Measurements from ENCODE around the gene PIK3C2G. TPM values are rescaled to one million over a fixed set of nuclear protein-coding genes. Genes with fewer than 3 reads are reported as not detected.

The PIK3C2G gene
- polyA plus RNA-seq, 3 donors, result not detected

GRCh38 chr12:18620986-18621385, 359.7 kb downstream of the PIK3C2G start:
- H4K20me1 ChIP-seq (ENCODE audit: insufficient read depth, low read length), result no peaks in the 10 kb centered on the region
- no peak overlapping the region for H3K27ac Mint-ChIP-seq
- DNase-seq, result no peak
- no peaks in the 10 kb centered on the region for H3K79me2 ChIP-seq (ENCODE audit: insufficient read depth, low read length)
- intact Hi-C loops (cut with micrococcal nuclease), result no loop called here
- no peak overlapping the region for H3K27ac ChIP-seq (ENCODE audit: low read depth in 1 of 2, low read length in 2 of 2)
- no peaks in the 10 kb centered on the region for H3K27me3 ChIP-seq (ENCODE audit: control insufficient read depth in 2 of 2, insufficient read depth in 2 of 2, low read length in 2 of 2)
- H3K9ac ChIP-seq (ENCODE audit: insufficient read depth, low read length, poor library complexity, severe bottlenecking), result no peak overlapping the region
- H3K36me3 ChIP-seq (replicated peaks in 1 of 2; ENCODE audit: control insufficient read depth in 1 of 2, insufficient read depth in 2 of 2, low read length in 2 of 2), result no peaks in the 10 kb centered on the region
- H3K27me3 Mint-ChIP-seq (ENCODE audit: low read depth in 3 of 3), result peaks cover 0 to 2% (median 0%) of the 10 kb centered on the region in 3 donors
- no peaks in the 10 kb centered on the region for H3K9me3 ChIP-seq (replicated peaks in 1 of 2; ENCODE audit: control insufficient read depth in 1 of 2, insufficient read depth in 1 of 2, low read length in 2 of 2)
- H3K9me3 Mint-ChIP-seq, result peaks cover 0 to 6% (median 2%) of the 10 kb centered on the region in 7 donors
- no peak overlapping the region for H2AFZ ChIP-seq (ENCODE audit: insufficient read depth, low read depth, low read length, poor library complexity, severe bottlenecking)
- H3K4me1 Mint-ChIP-seq, result no peaks in the 10 kb centered on the region
- no peaks in the 10 kb centered on the region for H3K4me1 ChIP-seq (ENCODE audit: control insufficient read depth in 1 of 2, insufficient read depth in 2 of 2, low read length in 2 of 2)
- no peak overlapping the region for H3K4me3 Mint-ChIP-seq
- H3K4me2 ChIP-seq (replicated peaks; ENCODE audit: extremely low read depth, low read length, poor library complexity, severe bottlenecking), result no peak overlapping the region
- H3K4me3 ChIP-seq (replicated peaks in 1 of 3; ENCODE audit: low read depth in 2 of 3, low read length in 3 of 3), result no peak overlapping the region
- TF ChIP-seq CTCF (IDR thresholded peaks at IDR 0.05), result no peak
- no peaks in the 10 kb centered on the region for H3K36me3 Mint-ChIP-seq

- Histone ChIP-seq H3K27ac (ENCODE audit: low read depth in 1 of 2, low read length in 2 of 2) (no peak overlapping the region), H3K27me3 (ENCODE audit: control insufficient read depth in 2 of 2, insufficient read depth in 2 of 2, low read length in 2 of 2) (no peaks in the 10 kb centered on the region), H3K36me3 (replicated peaks in 1 of 2; ENCODE audit: control insufficient read depth in 1 of 2, insufficient read depth in 2 of 2, low read length in 2 of 2) (no peaks in the 10 kb centered on the region), H3K4me2 (replicated peaks; ENCODE audit: extremely low read depth, low read length, poor library complexity, severe bottlenecking) (no peak overlapping the region), H3K79me2 (ENCODE audit: insufficient read depth, low read length) (no peaks in the 10 kb centered on the region), H2AFZ (ENCODE audit: insufficient read depth, low read depth, low read length, poor library complexity, severe bottlenecking) (no peak overlapping the region), H3K9ac (ENCODE audit: insufficient read depth, low read length, poor library complexity, severe bottlenecking) (no peak overlapping the region), H3K9me3 (replicated peaks in 1 of 2; ENCODE audit: control insufficient read depth in 1 of 2, insufficient read depth in 1 of 2, low read length in 2 of 2) (peaks cover 0 to 9% of the 10 kb centered on the region in 2 donors), H3K4me1 (ENCODE audit: control insufficient read depth in 1 of 2, insufficient read depth in 2 of 2, low read length in 2 of 2) (no peaks in the 10 kb centered on the region), H3K4me3 (replicated peaks in 1 of 3; ENCODE audit: low read depth in 2 of 3, low read length in 3 of 3) (no peak overlapping the region), H4K20me1 (ENCODE audit: insufficient read depth, low read length) (no peaks in the 10 kb centered on the region)
- Mint-ChIP-seq H3K4me3 (no peak overlapping the region), H3K4me1 (no peaks in the 10 kb centered on the region), H3K27ac (no peak overlapping the region), H3K27me3 (ENCODE audit: low read depth in 3 of 3) (peaks cover 0 to 2% (median 0%) of the 10 kb centered on the region in 3 donors), H3K36me3 (no peaks in the 10 kb centered on the region), H3K9me3 (peaks cover 6 to 13% (median 9%) of the 10 kb centered on the region in 7 donors)
- WGBS (ENCODE audit: insufficient coverage), result no CpG with 5 or more reads among the region's 2 CpGs
- no peak for DNase-seq
- intact Hi-C loops (cut with micrococcal nuclease), result no loop called here
- TF ChIP-seq CTCF (IDR thresholded peaks at IDR 0.05), result no peak
Observed at GRCh38 chr12:18629445-18629844, 368.1 kb downstream of the PIK3C2G start.

Measured in CD14-positive monocyte (primary cell).